ENCODE results near the gene ZIC2.

The ZIC2 gene

GRCh38 chr13:99967869-99968520 lies 13.6 kb upstream of the ZIC2 start:
- Histone ChIP-seq H3K36me3 (ENCODE audit: control insufficient read depth in 1 of 2, insufficient read depth in 2 of 2, low read length in 2 of 2) (no peaks in the 10 kb centered on the region), H3K27me3 (ENCODE audit: control insufficient read depth in 1 of 2, insufficient read depth in 2 of 2, low read length in 2 of 2) (peaks cover 75 to 84% of the 10 kb centered on the region in 2 donors), H3K4me1 (ENCODE audit: control insufficient read depth in 1 of 2, insufficient read depth in 2 of 2, low read length in 2 of 2) (peaks cover 10 to 18% of the 10 kb centered on the region in 2 donors), H3K9me3 (ENCODE audit: control insufficient read depth in 1 of 2, low read length in 2 of 2) (no peaks in the 10 kb centered on the region), H3K9ac (ENCODE audit: low read depth in 1 of 2, low read length in 2 of 2) (no peak overlapping the region), H3K4me3 (ENCODE audit: low read depth in 1 of 2, low read length in 2 of 2) (peak overlapping the region in 1 of 2 donors; percentile 43), H3K27ac (ENCODE audit: low read depth, low read length) (no peak overlapping the region)

GRCh38 chr13:99968521-99969452 lies 12.8 kb upstream of the ZIC2 start:
- H3K36me3 ChIP-seq (ENCODE audit: control insufficient read depth in 1 of 2, insufficient read depth in 2 of 2, low read length in 2 of 2) = no peaks in the 10 kb centered on the region
- H3K4me3 ChIP-seq (ENCODE audit: low read depth in 1 of 2, low read length in 2 of 2) = peak overlapping the region in 1 of 2 donors; percentile 43
- no peak overlapping the region for H3K27ac ChIP-seq (ENCODE audit: low read depth, low read length)
- peaks cover 78 to 84% of the 10 kb centered on the region in 2 donors for H3K27me3 ChIP-seq (ENCODE audit: control insufficient read depth in 1 of 2, insufficient read depth in 2 of 2, low read length in 2 of 2)
- peaks cover 10 to 18% of the 10 kb centered on the region in 2 donors for H3K4me1 ChIP-seq (ENCODE audit: control insufficient read depth in 1 of 2, insufficient read depth in 2 of 2, low read length in 2 of 2)
- H3K9me3 ChIP-seq (ENCODE audit: control insufficient read depth in 1 of 2, low read length in 2 of 2) = no peaks in the 10 kb centered on the region
- H3K9ac ChIP-seq (ENCODE audit: low read depth in 1 of 2, low read length in 2 of 2) = no peak overlapping the region

GRCh38 chr13:99969453-99969918 lies 12.1 kb upstream of the ZIC2 start:
- Histone ChIP-seq H3K36me3 (ENCODE audit: control insufficient read depth in 1 of 2, insufficient read depth in 2 of 2, low read length in 2 of 2) (no peaks in the 10 kb centered on the region), H3K4me3 (ENCODE audit: low read depth in 1 of 2, low read length in 2 of 2) (peak overlapping the region in 1 of 2 donors; percentile 61), H3K9me3 (ENCODE audit: control insufficient read depth in 1 of 2, low read length in 2 of 2) (no peaks in the 10 kb centered on the region), H3K4me1 (ENCODE audit: control insufficient read depth in 1 of 2, insufficient read depth in 2 of 2, low read length in 2 of 2) (peaks cover 10 to 18% of the 10 kb centered on the region in 2 donors), H3K27me3 (ENCODE audit: control insufficient read depth in 1 of 2, insufficient read depth in 2 of 2, low read length in 2 of 2) (peaks cover 80 to 84% of the 10 kb centered on the region in 2 donors), H3K9ac (ENCODE audit: low read depth in 1 of 2, low read length in 2 of 2) (no peak overlapping the region), H3K27ac (ENCODE audit: low read depth, low read length) (no peak overlapping the region)

GRCh38 chr13:99969919-99970650 lies 11.5 kb upstream of the ZIC2 start:
- H3K4me3 ChIP-seq (ENCODE audit: low read depth in 1 of 2, low read length in 2 of 2) = peak overlapping the region; percentile 29 to 61
- H3K4me1 ChIP-seq (ENCODE audit: control insufficient read depth in 1 of 2, insufficient read depth in 2 of 2, low read length in 2 of 2) = peaks cover 10 to 18% of the 10 kb centered on the region in 2 donors
- H3K36me3 ChIP-seq (ENCODE audit: control insufficient read depth in 1 of 2, insufficient read depth in 2 of 2, low read length in 2 of 2) = no peaks in the 10 kb centered on the region
- no peaks in the 10 kb centered on the region for H3K9me3 ChIP-seq (ENCODE audit: control insufficient read depth in 1 of 2, low read length in 2 of 2)
- H3K27ac ChIP-seq (ENCODE audit: low read depth, low read length) = no peak overlapping the region
- no peak overlapping the region for H3K9ac ChIP-seq (ENCODE audit: low read depth in 1 of 2, low read length in 2 of 2)
- peaks cover 85 to 87% of the 10 kb centered on the region in 2 donors for H3K27me3 ChIP-seq (ENCODE audit: control insufficient read depth in 1 of 2, insufficient read depth in 2 of 2, low read length in 2 of 2)

- Histone ChIP-seq H3K4me1 (ENCODE audit: control insufficient read depth in 1 of 2, insufficient read depth in 2 of 2, low read length in 2 of 2) (peaks cover 10 to 18% of the 10 kb centered on the region in 2 donors), H3K27ac (ENCODE audit: low read depth, low read length) (no peak overlapping the region), H3K27me3 (ENCODE audit: control insufficient read depth in 1 of 2, insufficient read depth in 2 of 2, low read length in 2 of 2) (peaks cover 85 to 89% of the 10 kb centered on the region in 2 donors), H3K36me3 (ENCODE audit: control insufficient read depth in 1 of 2, insufficient read depth in 2 of 2, low read length in 2 of 2) (no peaks in the 10 kb centered on the region), H3K9me3 (ENCODE audit: control insufficient read depth in 1 of 2, low read length in 2 of 2) (no peaks in the 10 kb centered on the region), H3K4me3 (ENCODE audit: low read depth in 1 of 2, low read length in 2 of 2) (no peak overlapping the region), H3K9ac (ENCODE audit: low read depth in 1 of 2, low read length in 2 of 2) (no peak overlapping the region)
Observed at GRCh38 chr13:99970651-99971575, 10.7 kb upstream of the ZIC2 start.

- H3K4me1 ChIP-seq (ENCODE audit: control insufficient read depth in 1 of 2, insufficient read depth in 2 of 2, low read length in 2 of 2) = peaks cover 10 to 18% of the 10 kb centered on the region in 2 donors
- H3K36me3 ChIP-seq (ENCODE audit: control insufficient read depth in 1 of 2, insufficient read depth in 2 of 2, low read length in 2 of 2) = no peaks in the 10 kb centered on the region
- H3K27ac ChIP-seq (ENCODE audit: low read depth, low read length) = no peak within 1 kb of the TSS
- no peak within 1 kb of the TSS for H3K4me3 ChIP-seq (ENCODE audit: low read depth in 1 of 2, low read length in 2 of 2)
- H3K9ac ChIP-seq (ENCODE audit: low read depth in 1 of 2, low read length in 2 of 2) = no peak within 1 kb of the TSS
- H3K9me3 ChIP-seq (ENCODE audit: control insufficient read depth in 1 of 2, low read length in 2 of 2) = no peaks in the 10 kb centered on the region
- H3K27me3 ChIP-seq (ENCODE audit: control insufficient read depth in 1 of 2, insufficient read depth in 2 of 2, low read length in 2 of 2) = peaks cover 85 to 89% of the 10 kb centered on the region in 2 donors
Observed at GRCh38 chr13:99971576-99972189, 9.9 kb upstream of the ZIC2 start, which contains the start of gene ZIC5. Gene ZIC5, minus strand, starts transcription at chr13:99971767. Its CDS starts 164 bp downstream, at chr13:99971603.

GRCh38 chr13:99972190-99972731 lies 9.3 kb upstream of the ZIC2 start:
- Histone ChIP-seq H3K4me1 (ENCODE audit: control insufficient read depth in 1 of 2, insufficient read depth in 2 of 2, low read length in 2 of 2) (peaks cover 10 to 18% of the 10 kb centered on the region in 2 donors), H3K9ac (ENCODE audit: low read depth in 1 of 2, low read length in 2 of 2) (no peak overlapping the region), H3K9me3 (ENCODE audit: control insufficient read depth in 1 of 2, low read length in 2 of 2) (no peaks in the 10 kb centered on the region), H3K36me3 (ENCODE audit: control insufficient read depth in 1 of 2, insufficient read depth in 2 of 2, low read length in 2 of 2) (no peaks in the 10 kb centered on the region), H3K4me3 (ENCODE audit: low read depth in 1 of 2, low read length in 2 of 2) (no peak overlapping the region), H3K27me3 (ENCODE audit: control insufficient read depth in 1 of 2, insufficient read depth in 2 of 2, low read length in 2 of 2) (peaks cover 85 to 90% of the 10 kb centered on the region in 2 donors), H3K27ac (ENCODE audit: low read depth, low read length) (no peak overlapping the region)

- Histone ChIP-seq H3K4me3 (ENCODE audit: low read depth in 1 of 2, low read length in 2 of 2) (no peak overlapping the region), H3K4me1 (ENCODE audit: control insufficient read depth in 1 of 2, insufficient read depth in 2 of 2, low read length in 2 of 2) (peaks cover 10 to 18% of the 10 kb centered on the region in 2 donors), H3K36me3 (ENCODE audit: control insufficient read depth in 1 of 2, insufficient read depth in 2 of 2, low read length in 2 of 2) (no peaks in the 10 kb centered on the region), H3K27me3 (ENCODE audit: control insufficient read depth in 1 of 2, insufficient read depth in 2 of 2, low read length in 2 of 2) (peaks cover 86 to 90% of the 10 kb centered on the region in 2 donors), H3K27ac (ENCODE audit: low read depth, low read length) (no peak overlapping the region), H3K9ac (ENCODE audit: low read depth in 1 of 2, low read length in 2 of 2) (no peak overlapping the region), H3K9me3 (ENCODE audit: control insufficient read depth in 1 of 2, low read length in 2 of 2) (no peaks in the 10 kb centered on the region)
Observed at GRCh38 chr13:99973163-99973807, 8.3 kb upstream of the ZIC2 start.

Data from duodenal mucosa (tissue), 2 donors.